Natural killer cell (primary cell): ENCODE results near the gene SLC4A9. TPM values are rescaled to one million over a fixed set of nuclear protein-coding genes. Genes with fewer than 3 reads are reported as not detected.
A peak's percentile ranks its signal among the peaks of the same experiment; 100 is the strongest.

Source experiments
- ATAC-seq, 3 donors: fragments of 150-1000 bp in 2 of 3; fragments of 200-7000 bp in 1 of 3; cut with Tn5 transposase; 1 replicate in 1 of 3; 2 replicates in 2 of 3; pipeline ENCODE4 v1.10.0; 2021; ENCODE audit warnings: mild to moderate bottlenecking in 2 of 3, moderate library complexity in 2 of 3
- DNase-seq, 2 donors: peaks; one replicate each; pipeline versions ENCODE4 v3.0.0 to v3.0.0-alpha.2; 2013 to 2021; ENCODE audit warnings: mixed read lengths in 1 of 2
- H3K27ac ChIP-seq: one replicate; pipeline ENCODE4 v1.5.1; 2013; ENCODE audit warnings: mild to moderate bottlenecking, low read length
- H3K27me3 ChIP-seq: one replicate; pipeline ENCODE4 v1.6.1; 2013; ENCODE audit warnings: low read length; ENCODE audit not compliant: control insufficient read depth, insufficient read depth
- H3K36me3 ChIP-seq: one replicate; pipeline ENCODE4 v1.6.1; 2013; ENCODE audit warnings: low read length; ENCODE audit not compliant: control insufficient read depth, insufficient read depth
- H3K4me1 ChIP-seq: one replicate; pipeline ENCODE4 v1.6.1; 2013; ENCODE audit warnings: low read length; ENCODE audit not compliant: control insufficient read depth, insufficient read depth
- H3K4me3 ChIP-seq: one replicate; pipeline ENCODE4 v1.5.1; 2013; ENCODE audit warnings: low read length
- H3K9me3 ChIP-seq: one replicate; pipeline ENCODE4 v1.6.1; 2013; ENCODE audit warnings: low read length; ENCODE audit not compliant: control insufficient read depth, insufficient read depth
- H3K27ac Mint-ChIP-seq, 2 donors: one replicate each; pipeline ENCODE4 v1.8.0; 2022; ENCODE audit warnings: mild to moderate bottlenecking in 2 of 2, mixed read lengths in 2 of 2, moderate library complexity in 1 of 2
- H3K27me3 Mint-ChIP-seq, 2 donors: one replicate each; pipeline ENCODE4 v1.8.0; 2022; ENCODE audit warnings: low read depth in 2 of 2, mixed read lengths in 2 of 2
- H3K36me3 Mint-ChIP-seq: one replicate; pipeline ENCODE4 v1.8.0; 2022; ENCODE audit warnings: mixed read lengths
- H3K4me1 Mint-ChIP-seq, 2 donors: one replicate each; pipeline ENCODE4 v1.8.0; 2022; ENCODE audit warnings: mixed read lengths in 2 of 2
- H3K4me3 Mint-ChIP-seq: one replicate; pipeline ENCODE4 v1.8.0; 2022; ENCODE audit warnings: mild to moderate bottlenecking, moderate library complexity, mixed read lengths
- H3K9me3 Mint-ChIP-seq, 2 donors: one replicate each; pipeline ENCODE4 v1.8.0; 2022; ENCODE audit warnings: mixed read lengths in 2 of 2
- CTCF ChIP-seq: fragments of 200-600 bp; IDR thresholded peaks from one replicate; pipeline ENCODE4 v1.8.0; 2022; ENCODE audit warnings: antibody characterized with exemption
- WGBS: methylation state at CpG from one replicate; pipeline ENCODE4 v1.1.7; 2013; ENCODE audit warnings: missing lambda C conversion rate; ENCODE audit not compliant: insufficient coverage; 5-methylcytosine and 5-hydroxymethylcytosine counted together
- intact Hi-C: fragments of 100-400 bp; cut with micrococcal nuclease; formaldehyde crosslinking; loops from one replicate; pipeline ENCODE4 v1.14.2; 2022
- total RNA-seq, 4 donors: library from RNA; stranded (reverse); fragments of 120-200 nt in 1 of 4; gene quantifications; one replicate each; pipeline versions ENCODE4 v1.2.3 to v1.2.4, GENCODE V29; 2013 to 2022

Gene SLC4A9
- total RNA-seq, 3 donors from 2014 or later (not counting 1 experiment from before 2014, with no cell fraction given), result not detected

DNA sequence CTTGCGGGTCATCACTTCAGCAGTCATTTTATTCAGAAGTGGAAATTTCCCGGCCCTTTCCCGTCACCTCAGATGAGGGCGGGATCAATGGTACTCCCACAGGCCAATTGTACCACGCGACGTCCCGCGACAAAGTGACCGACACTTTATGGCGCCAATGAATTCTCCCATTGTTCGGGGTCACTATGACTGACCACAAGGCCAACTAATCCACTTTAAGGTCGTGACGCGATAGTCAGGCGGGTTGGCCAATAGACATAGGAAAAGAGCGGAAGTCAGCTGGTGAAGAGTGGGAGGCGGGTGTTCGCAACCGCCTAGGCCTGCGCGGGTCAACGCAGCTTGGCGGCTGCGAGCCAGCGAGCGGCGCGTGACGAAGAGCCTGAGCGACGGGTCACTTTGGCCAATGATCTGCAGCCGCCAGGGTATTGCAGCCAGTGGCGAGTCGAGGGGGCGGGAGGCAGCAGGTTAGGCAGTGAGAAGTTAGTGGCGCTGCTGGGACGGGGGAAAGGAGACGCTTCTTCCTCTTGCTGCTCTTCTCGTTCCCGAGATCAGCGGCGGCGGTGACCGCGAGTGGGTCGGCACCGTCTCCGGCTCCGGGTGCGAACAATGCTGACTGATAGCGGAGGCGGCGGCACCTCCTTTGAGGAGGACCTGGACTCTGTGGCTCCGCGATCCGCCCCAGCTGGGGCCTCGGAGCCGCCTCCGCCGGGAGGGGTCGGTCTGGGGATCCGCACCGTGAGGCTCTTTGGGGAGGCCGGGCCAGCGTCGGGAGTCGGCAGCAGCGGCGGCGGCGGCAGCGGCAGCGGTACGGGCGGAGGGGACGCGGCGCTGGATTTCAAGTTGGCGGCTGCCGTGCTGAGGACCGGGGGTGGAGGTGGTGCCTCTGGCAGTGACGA, 41.6 kb downstream of the SLC4A9 start, which contains the start of gene ANKHD1:
Gene ANKHD1, plus strand, starts transcription at position 472 of the 896 bp plus-strand sequence. Its CDS starts 135 bp downstream, at position 607.
- Mint-ChIP-seq H3K4me3 (no peak within 1 kb of the TSS), H3K9me3 (no peaks in the 10 kb centered on the region), H3K36me3 (no peaks in the 10 kb centered on the region), H3K4me1 (peaks cover 26 to 35% of the 10 kb centered on the region in 2 donors), H3K27me3 (no peaks in the 10 kb centered on the region), H3K27ac (no peak within 1 kb of the TSS)
- WGBS, result under 1% methylated on average over 83 of the region's 83 CpGs
- intact Hi-C loops, result loop anchor here (1.0 to 5.0 kb wide), 9 partner anchors 146 to 310 kb away; partner anchors contain the start of genes APBB3, EIF4EBP3, HARS1 and HARS2
- Histone ChIP-seq H3K27me3 (no peaks in the 10 kb centered on the region), H3K36me3 (peaks cover 6% of the 10 kb centered on the region), H3K4me1 (peaks cover 20% of the 10 kb centered on the region), H3K27ac (peak within 1 kb of the TSS; percentile 94), H3K9me3 (no peaks in the 10 kb centered on the region), H3K4me3 (peak within 1 kb of the TSS; percentile 72)
- DNase-seq (peak; percentile 94 to 99), ATAC-seq (peak; percentile 80 to 93 (median 81))
- no peak for TF ChIP-seq CTCF

DNA sequence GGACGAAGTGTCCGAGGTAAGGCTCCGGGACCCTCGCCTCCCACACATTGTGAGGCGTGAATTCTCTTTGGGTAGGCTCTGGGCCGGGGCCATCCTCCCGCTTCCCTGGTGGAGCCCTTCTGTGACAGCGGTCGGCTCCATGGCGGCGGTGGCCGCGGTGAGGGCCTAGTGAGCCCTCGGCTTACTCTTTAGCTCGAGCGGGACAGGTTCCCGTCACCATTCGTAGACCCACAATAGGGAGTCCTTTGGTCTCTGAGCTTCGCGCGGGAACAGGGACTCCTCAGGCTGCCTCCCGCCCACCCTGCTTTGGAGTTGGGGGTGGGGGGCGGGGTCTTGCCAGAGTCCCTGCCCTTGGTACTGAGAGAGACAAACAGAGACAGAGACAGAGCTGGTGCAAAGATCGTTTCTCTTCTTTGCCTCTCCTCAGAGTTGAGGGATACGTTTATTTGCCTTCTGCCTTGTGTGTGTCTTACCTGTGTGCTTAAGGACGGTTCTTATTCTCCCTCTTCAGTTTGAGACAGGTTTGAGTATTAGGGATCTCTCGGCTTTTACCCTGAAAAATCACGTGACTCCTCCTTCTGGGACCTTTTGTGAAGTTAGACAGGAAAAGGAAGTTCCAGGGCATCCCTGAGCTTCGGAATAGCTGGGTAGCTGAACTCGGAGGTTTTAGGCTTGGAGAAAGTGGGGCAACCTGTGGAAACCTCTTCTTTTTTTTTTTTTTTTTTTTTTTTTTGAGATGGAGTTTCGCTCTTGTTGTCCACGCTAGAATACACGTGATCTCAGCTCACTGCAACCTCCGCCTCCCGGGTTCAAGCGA, 42.5 kb downstream of the SLC4A9 start:
- H3K36me3 ChIP-seq, result peaks cover 8% of the 10 kb centered on the region
- ATAC-seq (no peak), DNase-seq (peak; percentile 50 to 67)
- Mint-ChIP-seq H3K27ac (no peak overlapping the region), H3K4me3 (no peak overlapping the region), H3K36me3 (no peaks in the 10 kb centered on the region), H3K4me1 (peaks cover 26 to 35% of the 10 kb centered on the region in 2 donors), H3K27me3 (no peaks in the 10 kb centered on the region), H3K9me3 (no peaks in the 10 kb centered on the region)
- TF ChIP-seq CTCF, result no peak
- H3K4me3 ChIP-seq, result peak overlapping the region; percentile 72
- peaks cover 26% of the 10 kb centered on the region for H3K4me1 ChIP-seq
- no peaks in the 10 kb centered on the region for H3K9me3 ChIP-seq
- intact Hi-C loops, result loop anchor here (2.0 to 5.0 kb wide), 2 partner anchors 236 to 295 kb away; partner anchors contain the start of gene TMCO6
- no peaks in the 10 kb centered on the region for H3K27me3 ChIP-seq
- 3% methylated on average over 35 of the region's 36 CpGs for whole genome bisulfite sequencing
- H3K27ac ChIP-seq, result peak overlapping the region; percentile 94

- no peak overlapping the region for H3K4me3 ChIP-seq
- Mint-ChIP-seq H3K9me3 (no peaks in the 10 kb centered on the region), H3K4me1 (peaks cover 26 to 37% of the 10 kb centered on the region in 2 donors), H3K36me3 (no peaks in the 10 kb centered on the region), H3K27ac (no peak overlapping the region), H3K4me3 (no peak overlapping the region), H3K27me3 (no peaks in the 10 kb centered on the region)
- 66% methylated on average over 5 of the region's 5 CpGs for WGBS
- no peaks in the 10 kb centered on the region for H3K9me3 ChIP-seq
- peaks cover 27% of the 10 kb centered on the region for H3K4me1 ChIP-seq
- ATAC-seq (no peak), DNase-seq (no peak)
- no peaks in the 10 kb centered on the region for H3K27me3 ChIP-seq
- intact Hi-C loops, result loop anchor here (2.0 to 5.0 kb wide), 2 partner anchors 235 to 296 kb away; partner anchors contain the start of gene TMCO6
- H3K27ac ChIP-seq, result no peak overlapping the region
- TF ChIP-seq CTCF, result no peak
- H3K36me3 ChIP-seq, result peaks cover 8% of the 10 kb centered on the region
Measured at GRCh38 chr5:140403613-140404012, 43.6 kb downstream of the SLC4A9 start.
